ENCODE data around the gene OR8I2.
"Not testable (repeated sequence)": the region's sequence is repeated elsewhere in the genome, so short reads cannot be mapped to it uniquely, and the experiment has no call there.

The OR8I2 gene

GRCh38 chr11:56140151-56140661, 47.1 kb downstream of the OR8I2 start, which contains the start of gene OR8J3:
Gene OR8J3, minus strand, starts transcription at chr11:56140201. Its CDS starts 2,483 bp downstream, at chr11:56137718.
- Histone ChIP-seq H3K9ac (ENCODE audit: low read depth, low read length) (no peak within 1 kb of the TSS), H3K9me3 (ENCODE audit: control insufficient read depth, insufficient read depth, low read length) (no peaks in the 10 kb centered on the region), H3K36me3 (ENCODE audit: control insufficient read depth, insufficient read depth, low read length) (no peaks in the 10 kb centered on the region), H3K27me3 (ENCODE audit: control insufficient read depth, insufficient read depth, low read length) (no peaks in the 10 kb centered on the region), H3K4me3 (ENCODE audit: low read depth, low read length) (no peak within 1 kb of the TSS), H3K4me1 (ENCODE audit: control insufficient read depth, insufficient read depth, low read length) (no peaks in the 10 kb centered on the region), H3K27ac (ENCODE audit: low read depth, low read length) (no peak within 1 kb of the TSS)

GRCh38 chr11:56143681-56144080, 50.6 kb downstream of the OR8I2 start:
- not testable (repeated sequence) for H3K4me1 ChIP-seq (ENCODE audit: control insufficient read depth, insufficient read depth, low read length); H3K9ac ChIP-seq (ENCODE audit: low read depth, low read length); H3K27ac ChIP-seq (ENCODE audit: low read depth, low read length); H3K27me3 ChIP-seq (ENCODE audit: control insufficient read depth, insufficient read depth, low read length); H3K36me3 ChIP-seq (ENCODE audit: control insufficient read depth, insufficient read depth, low read length); H3K4me3 ChIP-seq (ENCODE audit: low read depth, low read length); H3K9me3 ChIP-seq (ENCODE audit: control insufficient read depth, insufficient read depth, low read length)
